H9 (cell line): ENCODE data around the gene L1CAM. TPM values are rescaled to one million over a fixed set of nuclear protein-coding genes. Genes with fewer than 3 reads are reported as not detected.

ENCODE experiments used
- DNase-seq: peaks from one replicate; pipeline ENCODE4 v3.0.0-alpha.2; 2017
- H2AFZ ChIP-seq: one replicate; pipeline ENCODE4 v1.6.1; 2013; ENCODE audit warnings: mild to moderate bottlenecking, low read length, control low read depth, moderate library complexity
- H2AK5ac ChIP-seq: 2 replicates; pipeline ENCODE4 v1.6.1; 2013; ENCODE audit warnings: low read length, control low read depth, mixed read lengths; ENCODE audit not compliant: insufficient read length
- H2BK120ac ChIP-seq: one replicate; pipeline ENCODE4 v1.6.1; 2013; ENCODE audit warnings: low read depth, mild to moderate bottlenecking, low read length, control low read depth, inconsistent platforms; ENCODE audit not compliant: poor library complexity, severe bottlenecking
- H2BK12ac ChIP-seq: 2 replicates; pipeline ENCODE4 v1.6.1; 2013; ENCODE audit warnings: low read length, control low read depth, mixed read lengths, low read depth; ENCODE audit not compliant: insufficient read length
- H2BK15ac ChIP-seq: 2 replicates; pipeline ENCODE4 v1.6.1; 2013; ENCODE audit warnings: low read depth, low read length, control low read depth
- H2BK20ac ChIP-seq: one replicate; pipeline ENCODE4 v1.6.1; 2013; ENCODE audit warnings: low read depth, mild to moderate bottlenecking, low read length, control low read depth, inconsistent platforms; ENCODE audit not compliant: poor library complexity, severe bottlenecking
- H2BK5ac ChIP-seq: 2 replicates; pipeline ENCODE4 v1.6.1; 2013; ENCODE audit warnings: low read length, control low read depth, mixed read lengths; ENCODE audit not compliant: insufficient read length
- H3K14ac ChIP-seq: 2 replicates; pipeline ENCODE4 v1.6.1; 2013; ENCODE audit warnings: low read length, control low read depth; ENCODE audit not compliant: insufficient read depth
- H3K18ac ChIP-seq: 2 replicates; pipeline ENCODE4 v1.6.1; 2013; ENCODE audit warnings: low read depth, mild to moderate bottlenecking, mixed read lengths, low read length, control low read depth; ENCODE audit not compliant: insufficient read length
- H3K23ac ChIP-seq: 2 replicates; pipeline ENCODE4 v1.6.1; 2013; ENCODE audit warnings: low read length, control low read depth, mixed read lengths, low read depth; ENCODE audit not compliant: insufficient read length
- H3K23me2 ChIP-seq: 2 replicates; pipeline ENCODE4 v1.6.1; 2013; ENCODE audit warnings: low read depth, mild to moderate bottlenecking, mixed read lengths, low read length, control low read depth; ENCODE audit not compliant: insufficient read length, poor library complexity, severe bottlenecking
- H3K27ac ChIP-seq: 2 replicates; pipeline ENCODE4 v1.5.1; 2013; ENCODE audit warnings: low read length, control low read depth, mixed read lengths, low read depth; ENCODE audit not compliant: insufficient read length
- H3K27me3 ChIP-seq: 2 replicates; pipeline ENCODE4 v1.6.1; 2013; ENCODE audit warnings: low read length, control low read depth, inconsistent platforms; ENCODE audit not compliant: insufficient read depth
- H3K4ac ChIP-seq: 2 replicates; pipeline ENCODE4 v1.6.1; 2013; ENCODE audit warnings: low read depth, mild to moderate bottlenecking, control low read depth, inconsistent platforms, low read length, moderate library complexity
- H3K4me1 ChIP-seq: 2 replicates; pipeline ENCODE4 v1.6.1; 2013; ENCODE audit warnings: low read length, control low read depth, inconsistent platforms; ENCODE audit not compliant: insufficient read depth
- H3K4me2 ChIP-seq: 2 replicates; pipeline ENCODE4 v1.6.1; 2013; ENCODE audit warnings: low read length, control low read depth, mixed read lengths; ENCODE audit not compliant: insufficient read length, insufficient read depth
- H3K56ac ChIP-seq: 2 replicates; pipeline ENCODE4 v1.6.1; 2013; ENCODE audit warnings: low read depth, mild to moderate bottlenecking, mixed read lengths, low read length, control low read depth; ENCODE audit not compliant: insufficient read length
- H3K79me1 ChIP-seq: 2 replicates; pipeline ENCODE4 v1.6.1; 2013; ENCODE audit warnings: low read depth, mild to moderate bottlenecking, moderate library complexity, low read length, control low read depth, inconsistent platforms; ENCODE audit not compliant: insufficient read depth, poor library complexity, severe bottlenecking
- H3K79me2 ChIP-seq: 2 replicates; pipeline ENCODE4 v1.6.1; 2013; ENCODE audit warnings: low read length, control low read depth, inconsistent platforms; ENCODE audit not compliant: insufficient read depth
- H3K9ac ChIP-seq: 2 replicates; pipeline ENCODE4 v1.6.1; 2013; ENCODE audit warnings: low read length, control low read depth, mixed read lengths; ENCODE audit not compliant: insufficient read length; ENCODE audit errors: extremely low read depth
- H3K9me3 ChIP-seq: one replicate; pipeline ENCODE4 v1.6.1; 2013; ENCODE audit warnings: low read depth, low read length, inconsistent platforms; ENCODE audit not compliant: control insufficient read depth
- H3T11ph ChIP-seq: one replicate; pipeline ENCODE4 v1.6.1; 2013; ENCODE audit warnings: mild to moderate bottlenecking, low read length, control low read depth, inconsistent platforms
- H4K20me1 ChIP-seq: one replicate; pipeline ENCODE4 v1.6.1; 2013; ENCODE audit not compliant: control insufficient read depth, insufficient read length, insufficient read depth
- H4K5ac ChIP-seq: 2 replicates; pipeline ENCODE4 v1.6.1; 2013; ENCODE audit warnings: low read depth, mild to moderate bottlenecking, mixed read lengths, low read length, control low read depth; ENCODE audit not compliant: insufficient read length
- H4K8ac ChIP-seq: replicated peaks from 2 replicates; pipeline ENCODE4 v1.6.1; 2013; ENCODE audit warnings: low read length, control low read depth, mixed read lengths, low read depth; ENCODE audit not compliant: insufficient read length
- H4K91ac ChIP-seq: 2 replicates; pipeline ENCODE4 v1.6.1; 2013; ENCODE audit warnings: low read depth, mild to moderate bottlenecking, moderate library complexity, mixed read lengths, low read length, control low read depth; ENCODE audit not compliant: insufficient read length
- H3K27ac Mint-ChIP-seq, 3 experiments: 2 replicates in 2 of 3; 3 replicates in 1 of 3; pipeline ENCODE4 v1.8.0; 2020 to 2021; ENCODE audit warnings: mixed read lengths in 3 of 3, mild to moderate bottlenecking in 1 of 3, moderate library complexity in 1 of 3
- H3K27me3 Mint-ChIP-seq: 2 replicates; pipeline ENCODE4 v1.8.0; 2021; ENCODE audit warnings: low read depth, mild to moderate bottlenecking, moderate library complexity, mixed read lengths
- H3K36me3 Mint-ChIP-seq, 3 experiments: 2 replicates in 2 of 3; 3 replicates in 1 of 3; pipeline ENCODE4 v1.8.0; 2020 to 2021; ENCODE audit warnings: low read depth in 3 of 3, mixed read lengths in 3 of 3; ENCODE audit not compliant: insufficient read depth in 1 of 3
- H3K4me1 Mint-ChIP-seq, 2 experiments: 2 replicates each; pipeline ENCODE4 v1.8.0; 2020; ENCODE audit warnings: mixed read lengths in 2 of 2
- H3K4me3 Mint-ChIP-seq, 2 experiments: 2 replicates in 1 of 2; 3 replicates in 1 of 2; pipeline ENCODE4 v1.8.0; 2020 to 2021; ENCODE audit warnings: mild to moderate bottlenecking in 2 of 2, mixed read lengths in 2 of 2, moderate library complexity in 1 of 2
- H3K9me3 Mint-ChIP-seq, 2 experiments: 2 replicates in 1 of 2; 3 replicates in 1 of 2; pipeline ENCODE4 v1.8.0; 2020; ENCODE audit warnings: mild to moderate bottlenecking in 2 of 2, mixed read lengths in 2 of 2, moderate library complexity in 1 of 2
- WGBS: extraction: QIAGEN DNeasy Blood & Tissue Kit; methylation state at CpG from one replicate; pipeline ENCODE4 v1.1.7; 2013; ENCODE audit warnings: missing lambda C conversion rate, low lambda C conversion rate, mixed read lengths; ENCODE audit not compliant: insufficient read length; ENCODE audit errors: extremely low coverage; 5-methylcytosine and 5-hydroxymethylcytosine counted together
- total RNA-seq: library from RNA; stranded (reverse); gene quantifications from 2 replicates; pipeline ENCODE4 v1.2.1, GENCODE V29; 2021
- TF ChIP-seq, protein P1 (sequence below): fragments of 200-600 bp; sonication (generic); conservative IDR thresholded peaks from 3 replicates; pipeline ENCODE4 v1.8.0; 2021; ENCODE audit warnings: antibody characterized with exemption, mild to moderate bottlenecking

L1CAM gene
- total RNA-seq, 1 experiment from 2014 or later, result 22.7 TPM

DNA sequence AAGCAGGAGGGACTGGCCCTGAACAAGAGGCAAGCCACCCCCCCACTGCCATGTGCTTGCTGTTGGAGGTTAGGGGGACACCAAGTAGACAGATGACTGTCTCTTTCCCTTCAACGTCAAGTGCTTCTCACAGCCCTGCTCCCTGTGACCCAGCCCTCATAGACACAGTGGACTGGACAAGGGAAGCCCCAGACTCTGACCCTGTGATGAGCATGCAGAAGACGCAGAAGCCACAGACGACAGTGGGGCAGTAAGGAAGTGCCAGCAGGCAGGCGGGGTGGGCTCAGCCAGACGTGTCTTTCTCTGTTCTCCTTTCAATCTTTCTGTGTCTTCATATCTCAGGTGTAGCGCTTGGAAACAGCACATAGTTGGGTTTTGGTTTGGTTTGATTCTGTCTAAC is 2.4 kb upstream of the L1CAM start:
- Histone ChIP-seq H3K4me2 (no peak overlapping the region), H3K4me1 (no peaks in the 10 kb centered on the region), H4K91ac (no peak overlapping the region), H3K79me1 (no peaks in the 10 kb centered on the region), H2BK20ac (no peak overlapping the region), H3K18ac (no peak overlapping the region), H3K9me3 (peaks cover 18% of the 10 kb centered on the region), H3T11ph (no peak overlapping the region), H2BK120ac (no peak overlapping the region), H2AFZ (no peak overlapping the region), H3K14ac (no peak overlapping the region), H4K8ac (no peak overlapping the region), H3K79me2 (no peaks in the 10 kb centered on the region), H3K23ac (no peak overlapping the region), H2BK5ac (no peak overlapping the region), H3K9ac (no peak overlapping the region), H3K27me3 (no peaks in the 10 kb centered on the region), H3K4ac (no peak overlapping the region), H4K5ac (no peak overlapping the region), H3K56ac (no peak overlapping the region), H4K20me1 (no peaks in the 10 kb centered on the region), H2BK12ac (no peak overlapping the region), H2BK15ac (no peak overlapping the region), H3K23me2 (peaks cover 4% of the 10 kb centered on the region), H2AK5ac (no peak overlapping the region), H3K27ac (no peak overlapping the region)
- Mint-ChIP-seq H3K4me1 (peaks cover 13 to 18% of the 10 kb centered on the region in 2 experiments), H3K36me3 (peaks cover 4 to 16% (median 11%) of the 10 kb centered on the region in 3 experiments; a peak in 6 of 7 replicates), H3K9me3 (peaks cover 62 to 67% of the 10 kb centered on the region in 2 experiments), H3K27ac (no peak overlapping the region), H3K27me3 (peaks cover 28% of the 10 kb centered on the region), H3K4me3 (no peak overlapping the region)
- no peak for DNase-seq
- WGBS, result no CpG with 5 or more reads among the region's 6 CpGs
- TF ChIP-seq, protein P1, sequence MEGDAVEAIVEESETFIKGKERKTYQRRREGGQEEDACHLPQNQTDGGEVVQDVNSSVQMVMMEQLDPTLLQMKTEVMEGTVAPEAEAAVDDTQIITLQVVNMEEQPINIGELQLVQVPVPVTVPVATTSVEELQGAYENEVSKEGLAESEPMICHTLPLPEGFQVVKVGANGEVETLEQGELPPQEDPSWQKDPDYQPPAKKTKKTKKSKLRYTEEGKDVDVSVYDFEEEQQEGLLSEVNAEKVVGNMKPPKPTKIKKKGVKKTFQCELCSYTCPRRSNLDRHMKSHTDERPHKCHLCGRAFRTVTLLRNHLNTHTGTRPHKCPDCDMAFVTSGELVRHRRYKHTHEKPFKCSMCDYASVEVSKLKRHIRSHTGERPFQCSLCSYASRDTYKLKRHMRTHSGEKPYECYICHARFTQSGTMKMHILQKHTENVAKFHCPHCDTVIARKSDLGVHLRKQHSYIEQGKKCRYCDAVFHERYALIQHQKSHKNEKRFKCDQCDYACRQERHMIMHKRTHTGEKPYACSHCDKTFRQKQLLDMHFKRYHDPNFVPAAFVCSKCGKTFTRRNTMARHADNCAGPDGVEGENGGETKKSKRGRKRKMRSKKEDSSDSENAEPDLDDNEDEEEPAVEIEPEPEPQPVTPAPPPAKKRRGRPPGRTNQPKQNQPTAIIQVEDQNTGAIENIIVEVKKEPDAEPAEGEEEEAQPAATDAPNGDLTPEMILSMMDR, result no peak
